ENCODE data around the gene LRMDA.

Gene LRMDA

GRCh38 chr10:75778665-75779064, 347.2 kb downstream of the LRMDA start:
- H3K9ac ChIP-seq (ENCODE audit: low read length) = no peak overlapping the region

GRCh38 chr10:75779276-75779675, 347.9 kb downstream of the LRMDA start:
- Histone ChIP-seq H3K27ac (ENCODE audit: low read length) (no peak overlapping the region), H3K79me2 (ENCODE audit: low read length) (no peaks in the 10 kb centered on the region), H3K9ac (ENCODE audit: low read length) (no peak overlapping the region), H3K4me1 (ENCODE audit: low read length) (no peaks in the 10 kb centered on the region), H2AFZ (ENCODE audit: low read depth, low read length) (no peak overlapping the region), H4K20me1 (ENCODE audit: insufficient read depth, low read length) (no peaks in the 10 kb centered on the region), H3K4me2 (ENCODE audit: low read length) (no peak overlapping the region), H3K9me3 (ENCODE audit: insufficient read depth, low read length) (no peaks in the 10 kb centered on the region), H3K4me3 (ENCODE audit: low read length) (no peak overlapping the region), H3K27me3 (ENCODE audit: low read depth, low read length) (no peaks in the 10 kb centered on the region), H3K36me3 (replicated peaks; ENCODE audit: low read depth, low read length) (no peaks in the 10 kb centered on the region)
- TF ChIP-seq CTCF (IDR thresholded peaks at IDR 0.05; ENCODE audit: low read depth, low read length) (no peak), EZH2phosphoT487 (IDR thresholded peaks at IDR 0.05; ENCODE audit: low read depth) (no peak)

More at GRCh38 chr10:75778665-75779064, 347.2 kb downstream of the LRMDA start:
- Histone ChIP-seq H3K36me3 (replicated peaks; ENCODE audit: low read depth, low read length) (no peaks in the 10 kb centered on the region), H3K4me3 (ENCODE audit: low read length) (no peak overlapping the region), H3K79me2 (ENCODE audit: low read length) (no peaks in the 10 kb centered on the region), H3K4me2 (ENCODE audit: low read length) (no peak overlapping the region), H3K27ac (ENCODE audit: low read length) (no peak overlapping the region), H3K9me3 (ENCODE audit: insufficient read depth, low read length) (no peaks in the 10 kb centered on the region), H4K20me1 (ENCODE audit: insufficient read depth, low read length) (no peaks in the 10 kb centered on the region), H3K4me1 (ENCODE audit: low read length) (no peaks in the 10 kb centered on the region), H2AFZ (ENCODE audit: low read depth, low read length) (no peak overlapping the region), H3K27me3 (ENCODE audit: low read depth, low read length) (no peaks in the 10 kb centered on the region)
- TF ChIP-seq CTCF (IDR thresholded peaks at IDR 0.05; ENCODE audit: low read depth, low read length) (no peak), EZH2phosphoT487 (IDR thresholded peaks at IDR 0.05; ENCODE audit: low read depth) (no peak)

- no peak overlapping the region for H3K27ac ChIP-seq (ENCODE audit: low read length)
- H3K79me2 ChIP-seq (ENCODE audit: low read length) = no peaks in the 10 kb centered on the region
- H3K4me2 ChIP-seq (ENCODE audit: low read length) = no peak overlapping the region
- H3K9me3 ChIP-seq (ENCODE audit: insufficient read depth, low read length) = no peaks in the 10 kb centered on the region
- no peaks in the 10 kb centered on the region for H3K4me1 ChIP-seq (ENCODE audit: low read length)
- no peak overlapping the region for H3K4me3 ChIP-seq (ENCODE audit: low read length)
- H3K36me3 ChIP-seq (replicated peaks; ENCODE audit: low read depth, low read length) = no peaks in the 10 kb centered on the region
- H2AFZ ChIP-seq (ENCODE audit: low read depth, low read length) = no peak overlapping the region
- H4K20me1 ChIP-seq (ENCODE audit: insufficient read depth, low read length) = no peaks in the 10 kb centered on the region
- no peak overlapping the region for H3K9ac ChIP-seq (ENCODE audit: low read length)
- H3K27me3 ChIP-seq (ENCODE audit: low read depth, low read length) = no peaks in the 10 kb centered on the region
- TF ChIP-seq CTCF (IDR thresholded peaks at IDR 0.05; ENCODE audit: low read depth, low read length) (no peak), EZH2phosphoT487 (IDR thresholded peaks at IDR 0.05; ENCODE audit: low read depth) (no peak)
Measured at GRCh38 chr10:75782463-75783248, 351.2 kb downstream of the LRMDA start.

GRCh38 chr10:75788394-75789205, 357.2 kb downstream of the LRMDA start:
- H3K4me1 ChIP-seq (ENCODE audit: low read length) = no peaks in the 10 kb centered on the region
- H3K27me3 ChIP-seq (ENCODE audit: low read depth, low read length) = no peaks in the 10 kb centered on the region
- no peak overlapping the region for H2AFZ ChIP-seq (ENCODE audit: low read depth, low read length)
- no peaks in the 10 kb centered on the region for H3K36me3 ChIP-seq (replicated peaks; ENCODE audit: low read depth, low read length)
- no peak for TF ChIP-seq EZH2phosphoT487 (IDR thresholded peaks at IDR 0.05; ENCODE audit: low read depth)
- no peak for TF ChIP-seq CTCF (IDR thresholded peaks at IDR 0.05; ENCODE audit: low read depth, low read length)
- H3K9ac ChIP-seq (ENCODE audit: low read length) = no peak overlapping the region
- no peaks in the 10 kb centered on the region for H3K9me3 ChIP-seq (ENCODE audit: insufficient read depth, low read length)
- no peak overlapping the region for H3K4me2 ChIP-seq (ENCODE audit: low read length)
- H4K20me1 ChIP-seq (ENCODE audit: insufficient read depth, low read length) = no peaks in the 10 kb centered on the region
- H3K79me2 ChIP-seq (ENCODE audit: low read length) = no peaks in the 10 kb centered on the region
- H3K4me3 ChIP-seq (ENCODE audit: low read length) = no peak overlapping the region
- H3K27ac ChIP-seq (ENCODE audit: low read length) = no peak overlapping the region

All from OCI-LY3 (cell line).